Vagina (tissue), 2 donors: Measurements from ENCODE around the gene POLN.

Experiments
- CTCF ChIP-seq, 3 experiments: fragments of 450-650 bp in 2 of 3; fragments of 200-600 bp in 1 of 3; sonication (generic) in 1 of 3; IDR thresholded peaks; one replicate each; pipeline ENCODE4 v1.5.1; 2017 to 2019; ENCODE audit warnings: antibody characterized with exemption in 3 of 3, mild to moderate bottlenecking in 2 of 3, moderate library complexity in 2 of 3
- POLR2A ChIP-seq, 2 donors: fragments of 450-650 bp; IDR thresholded peaks; one replicate each; pipeline ENCODE4 v1.6.1; 2017; ENCODE audit warnings: antibody characterized with exemption in 2 of 2, mild to moderate bottlenecking in 2 of 2, moderate library complexity in 2 of 2
- POLR2AphosphoS5 ChIP-seq, 2 donors: sonication (generic); formaldehyde crosslinking; IDR thresholded peaks; one replicate each; pipeline ENCODE4 v1.9.0; 2017; ENCODE audit warnings: antibody characterized with exemption in 2 of 2, mild to moderate bottlenecking in 2 of 2, low read depth in 1 of 2; ENCODE audit not compliant: insufficient read depth in 1 of 2

- TF ChIP-seq CTCF (IDR thresholded peaks at IDR 0.05), result no peak
- TF ChIP-seq POLR2A (IDR thresholded peaks at IDR 0.05), result no peak
- TF ChIP-seq POLR2AphosphoS5 (IDR thresholded peaks at IDR 0.05; ENCODE audit: insufficient read depth in 1 of 2, low read depth in 1 of 2), result no peak
These were observed 29.5 kb upstream of the POLN start for GRCh38 chr4:2271279-2272025.
